ENCODE measurements around the gene STX11. TPM values are rescaled to one million over a fixed set of nuclear protein-coding genes. Genes with fewer than 3 reads are reported as not detected.

STX11 gene
- total and polyA plus RNA-seq, 10 of the 15 experiments (the other 5 are each of a cell fraction or from before 2014, with no cell fraction given) = 0.66 to 38.1 (median 19.8) TPM

GRCh38 chr6:144189351-144189750 is 39.0 kb downstream of the STX11 start:
- ChIA-PET CTCF (interaction anchor here (1.0 to 1.3 kb wide), 2 partner anchors 10 to 27 kb away, joined by 3 to 5 read pairs; no protein-coding TSS in a partner anchor), RAD21 (ENCODE audit: unreplicated experiment) (interaction anchor here (1.2 to 2.5 kb wide), 2 partner anchors 28 to 84 kb away, joined by 3 to 9 read pairs; no protein-coding TSS in a partner anchor), POLR2A (no interaction called here), SMC1A (ENCODE audit: uncharacterized antibody, unreplicated experiment) (interaction anchor here (1.3 to 3.0 kb wide), 7 partner anchors 9 to 90 kb away, joined by 3 to 12 read pairs (median 3); partner anchors contain the start of gene STX11)
- H3K79me2 ChIP-seq (ENCODE audit: control insufficient read depth, insufficient read depth, low read length) = no peaks in the 10 kb centered on the region
- FAIRE-seq (no peak), ATAC-seq (no peak), DNase-seq (ENCODE audit: low read depth, low spot score) (no peak)
- no peak for TF ChIP-seq PAX5 (IDR thresholded peaks at IDR 0.05; ENCODE audit: borderline replicate concordance, low read depth, low read length)
- TF ChIP-seq RELB (IDR thresholded peaks at IDR 0.05; ENCODE audit: low read depth) = no peak
- no peak for TF ChIP-seq TCF7 (IDR thresholded peaks at IDR 0.05; ENCODE audit: borderline replicate concordance)
- TF ChIP-seq HCFC1 (IDR thresholded peaks at IDR 0.05; ENCODE audit: low read length) = no peak
- no peak for TF ChIP-seq EED (IDR thresholded peaks at IDR 0.05; ENCODE audit: low read depth)
- no peak for TF ChIP-seq ZBTB11 (CRISPR knock-in tag; IDR thresholded peaks at IDR 0.05)
- TF ChIP-seq ZZZ3 (IDR thresholded peaks at IDR 0.05; ENCODE audit: control insufficient read depth, insufficient read length, low read depth) = no peak
- no peak for TF ChIP-seq EGR1 (IDR thresholded peaks at IDR 0.05; ENCODE audit: borderline replicate concordance in 1 of 2, low read depth in 2 of 2, low read length in 2 of 2)
- TF ChIP-seq SUPT20H (IDR thresholded peaks at IDR 0.05; ENCODE audit: borderline replicate concordance, control insufficient read depth, low read depth, low read length) = no peak
- H3K4me3 ChIP-seq = no peak overlapping the region
- peaks cover 12 to 18% of the 10 kb centered on the region in 2 experiments; a peak in 3 of 4 replicates for H3K36me3 ChIP-seq (ENCODE audit: control insufficient read depth in 2 of 2, insufficient read depth in 2 of 2, low read length in 1 of 2)
- H3K9ac ChIP-seq (ENCODE audit: control insufficient read depth, insufficient read depth, low read length) = no peak overlapping the region
- H3K27ac ChIP-seq (ENCODE audit: control insufficient read depth, insufficient read depth) = no peak overlapping the region
- in situ Hi-C loops (cut with MboI) (no loop called here), intact Hi-C loops (cut with micrococcal nuclease; ENCODE audit: unreplicated experiment) (no loop called here)
- no peaks in the 10 kb centered on the region for H3K4me1 ChIP-seq (ENCODE audit: control insufficient read depth, insufficient read depth, low read length)
- no peak overlapping the region for H3K4me2 ChIP-seq (ENCODE audit: control insufficient read depth, insufficient read depth)
- H3K27me3 ChIP-seq (replicated peaks in 1 of 2; ENCODE audit: control insufficient read depth in 2 of 2, insufficient read depth in 2 of 2, low read length in 1 of 2) = no peaks in the 10 kb centered on the region
- no peak overlapping the region for H2AFZ ChIP-seq (ENCODE audit: control insufficient read depth, low read depth, low read length)
- no peaks in the 10 kb centered on the region; the same call in 1 of the 3 replicates for H3K9me3 ChIP-seq (replicated peaks; ENCODE audit: control insufficient read depth, insufficient read depth, low read length)
- BruUV-seq (replicated peaks) = no TSS peak
- no peaks in the 10 kb centered on the region for H4K20me1 ChIP-seq (ENCODE audit: control insufficient read depth, insufficient read depth)

All from GM12878 (cell line).